ENCODE data around the gene RGS12. TPM values are rescaled to one million over a fixed set of nuclear protein-coding genes. Genes with fewer than 3 reads are reported as not detected.

RGS12 gene
- total RNA-seq, 1 experiment from 2014 or later = 16.9 TPM

GRCh38 chr4:3332498-3332897 lies 39.7 kb downstream of the RGS12 start:
- H4K91ac ChIP-seq (ENCODE audit: insufficient read length, low read depth, low read length) = no peak overlapping the region
- no peak overlapping the region for H3K4me2 ChIP-seq (ENCODE audit: insufficient read depth, insufficient read length, low read length)
- H2BK20ac ChIP-seq (ENCODE audit: low read depth, low read length, poor library complexity, severe bottlenecking) = no peak overlapping the region
- H4K20me1 ChIP-seq (ENCODE audit: control insufficient read depth, insufficient read depth, insufficient read length) = no peaks in the 10 kb centered on the region
- no peak overlapping the region for H2BK5ac ChIP-seq (ENCODE audit: insufficient read length, low read length)
- WGBS (ENCODE audit: extremely low coverage, insufficient read length, low lambda C conversion rate) = no CpG with 5 or more reads among the region's 9 CpGs
- H3K79me1 ChIP-seq (ENCODE audit: insufficient read depth, low read depth, low read length, poor library complexity, severe bottlenecking) = peaks cover 2% of the 10 kb centered on the region
- H3K23me2 ChIP-seq (ENCODE audit: insufficient read length, low read depth, low read length, poor library complexity, severe bottlenecking) = peaks cover 7% of the 10 kb centered on the region
- no peak overlapping the region for H2BK120ac ChIP-seq (ENCODE audit: low read depth, low read length, poor library complexity, severe bottlenecking)
- no peak overlapping the region for H2AK5ac ChIP-seq (ENCODE audit: insufficient read length, low read length)
- H3K4me1 ChIP-seq (ENCODE audit: insufficient read depth, low read length) = no peaks in the 10 kb centered on the region; the same call in 1 of the 2 replicates
- no peak overlapping the region for H2BK15ac ChIP-seq (ENCODE audit: low read depth, low read length)
- no peak overlapping the region for H3K18ac ChIP-seq (ENCODE audit: insufficient read length, low read depth, low read length)
- DNase-seq = no peak
- no peaks in the 10 kb centered on the region; a peak in 2 of 7 replicates for H3K36me3 Mint-ChIP-seq (ENCODE audit: insufficient read depth in 1 of 3, low read depth in 3 of 3)
- H3K23ac ChIP-seq (ENCODE audit: insufficient read length, low read depth, low read length) = no peak overlapping the region
- no peak overlapping the region for H3K4ac ChIP-seq (ENCODE audit: low read depth, low read length)
- no peak overlapping the region for H3K27ac ChIP-seq (ENCODE audit: insufficient read length, low read depth, low read length)
- no peak overlapping the region for H3K14ac ChIP-seq (ENCODE audit: insufficient read depth, low read length)
- no peaks in the 10 kb centered on the region for H3K9me3 ChIP-seq (ENCODE audit: control insufficient read depth, low read depth, low read length)
- 0 out of 7 replicates have a peak overlapping the region, but pooled peaks of 1 of the 3 experiments have one; percentile 58 for H3K27ac Mint-ChIP-seq
- H2BK12ac ChIP-seq (ENCODE audit: insufficient read length, low read depth, low read length) = no peak overlapping the region
- peaks cover 10 to 12% of the 10 kb centered on the region in 2 experiments; a peak in 3 of 4 replicates for H3K4me1 Mint-ChIP-seq
- no peak overlapping the region for H4K8ac ChIP-seq (replicated peaks; ENCODE audit: insufficient read length, low read depth, low read length)
- H3K27me3 Mint-ChIP-seq (ENCODE audit: low read depth) = no peaks in the 10 kb centered on the region; the same call in 1 of the 2 replicates
- no peak overlapping the region for H3K56ac ChIP-seq (ENCODE audit: insufficient read length, low read depth, low read length)
- H3K9ac ChIP-seq (ENCODE audit: extremely low read depth, insufficient read length, low read length) = no peak overlapping the region
- no peak overlapping the region for H3T11ph ChIP-seq (ENCODE audit: low read length)
- 0 out of 2 replicates have a peak, but pooled peaks cover 2% of the 10 kb centered on the region for H3K79me2 ChIP-seq (ENCODE audit: insufficient read depth, low read length)
- no peak overlapping the region for H2AFZ ChIP-seq (ENCODE audit: low read length)
- no peak overlapping the region for H3K4me3 Mint-ChIP-seq
- no peak for TF ChIP-seq CTCF (conservative IDR thresholded peaks at IDR 0.05)
- no peaks in the 10 kb centered on the region for H3K27me3 ChIP-seq (ENCODE audit: insufficient read depth, low read length)
- no peak overlapping the region for H4K5ac ChIP-seq (ENCODE audit: insufficient read length, low read depth, low read length)
- no peaks in the 10 kb centered on the region; a peak in 1 of 5 replicates for H3K9me3 Mint-ChIP-seq

All from H9 (cell line).